Thoracic aorta (tissue), 2 donors: Measurements from ENCODE around the gene TCF7L2. TPM values are rescaled to one million over a fixed set of nuclear protein-coding genes. Genes with fewer than 3 reads are reported as not detected.

Experiments used
- ATAC-seq: fragments of 150-250 bp; one replicate; pipeline ENCODE4 v1.8.0; 2017; ENCODE audit warnings: low read depth; ENCODE audit not compliant: insufficient number of reproducible peaks, low FRiP score
- DNase-seq: peaks from one replicate; pipeline ENCODE4 v3.0.0-alpha.2; 2020; ENCODE audit warnings: low spot score
- H3K27ac ChIP-seq, 2 donors: fragments of 200-600 bp; sonication (generic); 1 replicate in 1 of 2; 2 replicates in 1 of 2; pipeline ENCODE4 v1.5.1; 2016; ENCODE audit warnings: mild to moderate bottlenecking in 2 of 2, moderate library complexity in 2 of 2
- H3K27me3 ChIP-seq: fragments of 200-600 bp; sonication (generic); replicated peaks from 2 replicates; pipeline ENCODE4 v1.6.0; 2016; ENCODE audit warnings: mild to moderate bottlenecking; ENCODE audit not compliant: insufficient read depth
- H3K36me3 ChIP-seq: fragments of 200-600 bp; sonication (generic); one replicate; pipeline ENCODE4 v1.5.1; 2016
- H3K4me1 ChIP-seq, 2 donors: fragments of 200-600 bp; sonication (generic); 1 replicate in 1 of 2; 2 replicates in 1 of 2; pipeline versions ENCODE4 v1.5.1 to v1.6.0; 2016; ENCODE audit warnings: low read depth in 2 of 2, mild to moderate bottlenecking in 1 of 2; ENCODE audit not compliant: control insufficient read depth in 1 of 2
- H3K4me3 ChIP-seq: fragments of 200-600 bp; sonication (generic); 2 replicates; pipeline ENCODE4 v1.5.1; 2016; ENCODE audit warnings: mild to moderate bottlenecking
- H3K9me3 ChIP-seq: fragments of 200-600 bp; sonication (generic); 2 replicates; pipeline ENCODE4 v1.5.1; 2016
- CTCF ChIP-seq: fragments of 200-600 bp; sonication (generic); IDR thresholded peaks from one replicate; pipeline ENCODE4 v1.5.1; 2019; ENCODE audit warnings: antibody characterized with exemption
- total RNA-seq, 2 donors: library from RNA; depleted of rRNA; stranded (reverse); fragments of >200 nt; gene quantifications; one replicate each; pipeline versions ENCODE4 v1.1.0 to v1.2.3, GENCODE V29; 2016

The TCF7L2 gene
- total RNA-seq, 2 donors from 2014 or later = 21.4 to 50.5 TPM

- Histone ChIP-seq H3K4me3 (no peak overlapping the region), H3K4me1 (no peaks in the 10 kb centered on the region), H3K27ac (no peak overlapping the region), H3K27me3 (no peaks in the 10 kb centered on the region), H3K36me3 (no peaks in the 10 kb centered on the region), H3K9me3 (no peaks in the 10 kb centered on the region)
- ATAC-seq = no peak
- TF ChIP-seq CTCF = no peak
- no peak for DNase-seq
Observed at GRCh38 chr10:113214331-113214730, 264.3 kb downstream of the TCF7L2 start.

DNA sequence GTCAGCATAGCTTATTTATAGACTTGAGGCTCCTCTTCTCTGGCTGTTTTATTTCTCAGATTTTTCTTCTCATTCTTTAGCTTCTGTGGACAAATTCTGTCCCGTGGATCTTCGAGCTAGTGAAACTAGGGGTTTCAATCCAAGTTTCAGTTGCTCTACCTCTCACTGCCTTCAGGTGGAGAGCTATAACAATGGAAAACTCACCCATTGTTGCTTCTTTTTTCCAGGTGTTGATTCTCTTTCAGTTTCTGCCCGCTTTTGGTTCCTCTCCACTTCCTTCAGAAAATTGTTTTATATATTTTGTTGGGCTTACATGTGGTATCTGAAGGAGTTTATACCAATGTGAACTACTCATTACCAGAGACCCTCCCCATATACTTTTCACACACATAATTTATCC is 266.1 kb downstream of the TCF7L2 start:
- Histone ChIP-seq H3K27ac (no peak overlapping the region), H3K27me3 (no peaks in the 10 kb centered on the region), H3K36me3 (no peaks in the 10 kb centered on the region), H3K4me3 (no peak overlapping the region), H3K4me1 (no peaks in the 10 kb centered on the region), H3K9me3 (no peaks in the 10 kb centered on the region)
- ATAC-seq (no peak), DNase-seq (no peak)
- TF ChIP-seq CTCF = no peak
